RWPE2 (cell line): ENCODE data around the gene WSB2.

Experiments used
- ATAC-seq: fragments of 200-7000 bp; cut with Tn5 transposase; 3 replicates; pipeline ENCODE4 v1.9.1; 2021; ENCODE audit warnings: low read depth
- DNase-seq: peaks from one replicate; pipeline ENCODE4 v3.0.0-alpha.2; 2020; ENCODE audit warnings: low spot score
- H3K27ac ChIP-seq: fragments of 450-650 bp; 2 replicates; pipeline ENCODE4 v1.5.1; 2017; ENCODE audit warnings: mild to moderate bottlenecking; ENCODE audit not compliant: poor library complexity, severe bottlenecking
- H3K27me3 ChIP-seq: fragments of 250-450 bp; sonication (Bioruptor Pico); 2 replicates; pipeline ENCODE4 v1.5.1; 2021; ENCODE audit warnings: mild to moderate bottlenecking, moderate library complexity; ENCODE audit not compliant: insufficient read depth, poor library complexity, severe bottlenecking
- H3K36me3 ChIP-seq: fragments of 250-450 bp; sonication (Bioruptor Pico); 2 replicates; pipeline ENCODE4 v1.5.1; 2020; ENCODE audit warnings: low read depth, mild to moderate bottlenecking, moderate library complexity
- H3K4me1 ChIP-seq: fragments of 250-450 bp; sonication (Bioruptor Pico); 2 replicates; pipeline ENCODE4 v1.5.1; 2021; ENCODE audit warnings: mild to moderate bottlenecking, moderate library complexity; ENCODE audit not compliant: insufficient read depth, poor library complexity, severe bottlenecking
- H3K4me3 ChIP-seq: fragments of 250-450 bp; sonication (Bioruptor Pico); 2 replicates; pipeline ENCODE4 v1.5.1; 2021; ENCODE audit warnings: mild to moderate bottlenecking, moderate library complexity; ENCODE audit not compliant: severe bottlenecking
- H3K9me3 ChIP-seq: fragments of 250-450 bp; sonication (Bioruptor Pico); 2 replicates; pipeline ENCODE4 v1.5.1; 2021; ENCODE audit warnings: mild to moderate bottlenecking, moderate library complexity; ENCODE audit not compliant: severe bottlenecking
- TF ChIP-seq, protein P1 (sequence below): fragments of 450-650 bp; IDR thresholded peaks from one replicate; pipeline ENCODE4 v1.5.1; 2017; ENCODE audit warnings: mild to moderate bottlenecking, moderate library complexity; ENCODE audit not compliant: poor library complexity, severe bottlenecking

Gene WSB2

DNA sequence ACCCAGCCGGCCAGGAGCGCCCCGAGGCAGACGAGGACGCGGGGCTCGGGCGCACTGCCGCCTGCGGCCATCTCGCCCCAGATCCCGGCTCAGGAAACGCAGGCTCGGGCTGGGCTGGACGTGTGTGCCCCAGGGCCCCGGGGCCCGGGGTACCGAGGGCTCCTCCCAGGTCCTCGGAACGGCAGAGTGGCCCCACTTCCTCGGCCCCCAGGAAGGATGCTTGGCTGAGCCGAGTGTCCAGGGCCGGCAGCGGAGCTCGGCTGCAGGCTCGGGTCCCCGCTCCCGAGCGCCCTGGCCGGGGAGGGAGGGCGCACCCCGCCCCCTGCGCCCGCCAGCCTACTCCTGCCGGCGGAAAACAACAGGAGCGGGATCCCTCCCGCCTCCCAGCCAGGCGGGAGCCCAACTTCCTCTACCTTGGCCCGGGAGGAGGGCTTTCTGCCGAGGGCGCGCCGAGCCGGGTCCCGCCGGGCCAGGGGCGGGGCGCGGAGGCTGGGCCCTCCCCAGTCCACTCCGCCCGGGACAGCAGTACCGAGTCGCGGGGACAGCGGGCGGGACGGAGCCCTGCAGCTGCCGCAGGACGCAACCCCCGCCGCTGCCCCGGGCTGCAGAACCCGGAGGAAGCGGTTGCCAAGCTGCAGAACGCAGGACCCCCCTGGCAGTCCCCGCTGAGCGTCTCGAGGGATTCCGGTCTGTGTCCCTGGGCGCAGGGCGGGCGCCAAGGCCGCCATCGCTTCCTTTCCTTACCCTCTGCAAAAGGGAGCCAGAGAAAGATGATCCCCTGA lies 42.8 kb upstream of the WSB2 start, which contains the start of gene VSIG10:
Gene VSIG10 (minus strand): TSS at position 411 of the 782 bp plus-strand sequence. CDS start 340 bp downstream, at position 71.
- DNase-seq (peak; percentile 63), ATAC-seq (peak; percentile 70)
- Histone ChIP-seq H3K27me3 (no peaks in the 10 kb centered on the region), H3K4me3 (peak within 1 kb of the TSS; percentile 79), H3K9me3 (no peaks in the 10 kb centered on the region), H3K27ac (peak within 1 kb of the TSS; percentile 63), H3K36me3 (no peaks in the 10 kb centered on the region), H3K4me1 (peaks cover 13% of the 10 kb centered on the region)
- TF ChIP-seq, protein P1, sequence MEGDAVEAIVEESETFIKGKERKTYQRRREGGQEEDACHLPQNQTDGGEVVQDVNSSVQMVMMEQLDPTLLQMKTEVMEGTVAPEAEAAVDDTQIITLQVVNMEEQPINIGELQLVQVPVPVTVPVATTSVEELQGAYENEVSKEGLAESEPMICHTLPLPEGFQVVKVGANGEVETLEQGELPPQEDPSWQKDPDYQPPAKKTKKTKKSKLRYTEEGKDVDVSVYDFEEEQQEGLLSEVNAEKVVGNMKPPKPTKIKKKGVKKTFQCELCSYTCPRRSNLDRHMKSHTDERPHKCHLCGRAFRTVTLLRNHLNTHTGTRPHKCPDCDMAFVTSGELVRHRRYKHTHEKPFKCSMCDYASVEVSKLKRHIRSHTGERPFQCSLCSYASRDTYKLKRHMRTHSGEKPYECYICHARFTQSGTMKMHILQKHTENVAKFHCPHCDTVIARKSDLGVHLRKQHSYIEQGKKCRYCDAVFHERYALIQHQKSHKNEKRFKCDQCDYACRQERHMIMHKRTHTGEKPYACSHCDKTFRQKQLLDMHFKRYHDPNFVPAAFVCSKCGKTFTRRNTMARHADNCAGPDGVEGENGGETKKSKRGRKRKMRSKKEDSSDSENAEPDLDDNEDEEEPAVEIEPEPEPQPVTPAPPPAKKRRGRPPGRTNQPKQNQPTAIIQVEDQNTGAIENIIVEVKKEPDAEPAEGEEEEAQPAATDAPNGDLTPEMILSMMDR = peak; percentile 5

- Histone ChIP-seq H3K9me3 (no peaks in the 10 kb centered on the region), H3K27me3 (no peaks in the 10 kb centered on the region), H3K4me3 (peak overlapping the region; percentile 79), H3K27ac (peak overlapping the region; percentile 63), H3K36me3 (no peaks in the 10 kb centered on the region), H3K4me1 (peaks cover 13% of the 10 kb centered on the region)
- ATAC-seq (no peak; the same call in 2 of the 3 replicates), DNase-seq (no peak)
- TF ChIP-seq, protein P1 = no peak
Observed at GRCh38 chr12:118103201-118103600, 42.2 kb upstream of the WSB2 start.

DNA sequence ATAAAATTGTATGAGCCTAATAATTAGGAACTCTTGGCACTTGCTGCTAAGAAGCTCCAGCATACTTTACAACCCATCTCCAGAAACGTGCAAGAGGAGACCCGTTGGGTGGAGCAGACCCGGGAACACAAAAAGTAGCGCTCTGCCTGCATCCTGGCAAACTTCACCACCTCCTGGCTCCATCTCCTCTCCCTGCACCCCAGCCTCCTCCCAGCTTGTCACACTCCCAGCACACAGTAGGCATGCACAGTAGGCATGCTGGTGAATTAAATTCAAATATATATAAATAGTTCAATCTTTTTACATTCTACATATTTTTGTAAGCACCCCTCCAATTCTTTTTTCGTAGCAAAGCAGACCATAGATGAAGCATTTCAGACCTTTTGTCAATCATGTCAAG lies 41.6 kb upstream of the WSB2 start:
- no peak for DNase-seq
- peak overlapping the region; percentile 79 for H3K4me3 ChIP-seq

DNA sequence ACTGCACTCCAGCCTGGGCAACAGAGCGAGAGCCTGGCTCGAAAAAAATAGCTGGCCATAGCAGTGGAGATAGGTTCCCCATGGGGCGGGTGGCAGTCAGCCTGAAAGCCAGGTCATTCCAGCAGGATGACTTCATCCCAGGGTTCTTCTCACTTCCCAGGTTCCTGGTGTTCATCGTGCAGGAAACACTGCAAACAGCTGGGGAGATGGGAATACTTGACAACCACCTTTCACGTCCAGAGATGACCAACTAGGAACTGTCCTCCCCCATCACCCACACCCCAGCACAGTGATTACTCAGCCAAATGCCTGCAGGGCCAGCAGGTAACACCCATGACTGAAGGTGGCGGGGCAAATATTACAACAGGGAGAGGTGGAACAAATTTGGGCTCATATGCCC lies 41.1 kb upstream of the WSB2 start:
- Histone ChIP-seq H3K4me1 (peaks cover 13% of the 10 kb centered on the region), H3K27me3 (no peaks in the 10 kb centered on the region), H3K4me3 (no peak overlapping the region), H3K27ac (peak overlapping the region; percentile 63), H3K9me3 (no peaks in the 10 kb centered on the region), H3K36me3 (no peaks in the 10 kb centered on the region)
- TF ChIP-seq, protein P1 = no peak
- peak; percentile 76 for DNase-seq
- ATAC-seq = peak; percentile 77

More for the DNA sequence above, 41.6 kb upstream of the WSB2 start:
- no peak for ATAC-seq
- H3K36me3 ChIP-seq = no peaks in the 10 kb centered on the region
- H3K9me3 ChIP-seq = no peaks in the 10 kb centered on the region
- peak overlapping the region; percentile 63 for H3K27ac ChIP-seq
- TF ChIP-seq, protein P1 = no peak
- no peaks in the 10 kb centered on the region for H3K27me3 ChIP-seq
- peaks cover 13% of the 10 kb centered on the region for H3K4me1 ChIP-seq

DNA sequence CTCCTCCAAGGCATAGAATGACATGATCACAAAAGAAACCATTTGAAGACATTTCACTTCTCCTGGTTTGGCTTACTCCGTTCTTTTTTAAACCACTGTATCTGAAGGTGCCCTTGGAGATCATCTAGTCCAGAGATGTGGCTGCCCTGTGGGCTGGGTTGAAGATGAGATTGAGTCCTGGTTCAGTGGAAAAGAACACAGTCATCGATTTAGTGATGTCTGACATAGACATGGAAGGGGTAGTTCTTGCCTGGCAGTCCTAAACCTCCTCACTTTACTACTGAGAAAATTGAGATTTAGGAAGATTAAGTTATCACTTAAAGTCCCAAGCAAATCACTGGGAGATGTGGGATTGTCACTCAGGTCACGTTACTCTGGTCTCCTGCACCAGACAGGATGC lies 40.1 kb upstream of the WSB2 start:
- H3K27me3 ChIP-seq = no peaks in the 10 kb centered on the region

More for the DNA sequence above, 40.1 kb upstream of the WSB2 start:
- TF ChIP-seq, protein P1 = no peak
- Histone ChIP-seq H3K27ac (peak overlapping the region; percentile 63), H3K9me3 (no peaks in the 10 kb centered on the region), H3K4me3 (no peak overlapping the region), H3K36me3 (no peaks in the 10 kb centered on the region), H3K4me1 (peaks cover 13% of the 10 kb centered on the region)
- no peak for DNase-seq
- ATAC-seq = no peak
